H1 (cell line): ENCODE results near the gene IL9. TPM values are rescaled to one million over a fixed set of nuclear protein-coding genes. Genes with fewer than 3 reads are reported as not detected.
A peak's percentile ranks its signal among the peaks of the same experiment; 100 is the strongest.

Experiments used
- CTCF ChIA-PET: fragments of 300-600 bp; sonication (Branson Sonifier 250); formaldehyde crosslinking; loops from one replicate; lab custom pipeline; 2021; ENCODE audit not compliant: partially characterized antibody; lab: Charles Lee
- POLR2A ChIA-PET: fragments of 300-600 bp; sonication (Branson Sonifier 250); formaldehyde crosslinking; loops from one replicate; lab custom pipeline; 2021; ENCODE audit warnings: inconsistent platforms; ENCODE audit not compliant: partially characterized antibody; lab: Charles Lee
- DNase-seq, 2 experiments: peaks; one replicate each; pipeline versions ENCODE4 v3.0.0 to v3.0.0-alpha.2; 2010 to 2022; ENCODE audit warnings: low spot score in 2 of 2, low read depth in 1 of 2, mixed read lengths in 1 of 2
- FAIRE-seq: peaks from 2 replicates; lab custom pipeline; 2011; peaks lifted over from hg19 to GRCh38; lab: Jason Lieb, UNC
- H2AFZ ChIP-seq: 2 replicates; pipeline ENCODE4 v1.8.1; 2012; ENCODE audit warnings: low read length, inconsistent platforms
- H2AK5ac ChIP-seq: 2 replicates; pipeline ENCODE4 v1.6.1; 2013; ENCODE audit warnings: low read depth, low read length
- H2BK120ac ChIP-seq: replicated peaks from 2 replicates; pipeline ENCODE3; 2013; ENCODE audit warnings: low read depth, low read length, inconsistent platforms
- H2BK12ac ChIP-seq: 2 replicates; pipeline ENCODE4 v1.6.1; 2013; ENCODE audit warnings: low read depth, low read length
- H2BK15ac ChIP-seq: 2 replicates; pipeline ENCODE4 v1.6.1; 2013; ENCODE audit warnings: low read length
- H2BK20ac ChIP-seq: 2 replicates; pipeline ENCODE4 v1.6.1; 2013; ENCODE audit warnings: low read length
- H2BK5ac ChIP-seq: 2 replicates; pipeline ENCODE4 v1.6.1; 2013; ENCODE audit warnings: low read depth, low read length
- H3K14ac ChIP-seq: 2 replicates; pipeline ENCODE4 v1.6.1; 2013; ENCODE audit warnings: inconsistent platforms; ENCODE audit not compliant: insufficient read length
- H3K18ac ChIP-seq: 2 replicates; pipeline ENCODE4 v1.6.1; 2013; ENCODE audit warnings: low read length; ENCODE audit errors: extremely low read depth
- H3K23ac ChIP-seq: 2 replicates; pipeline ENCODE4 v1.6.1; 2013; ENCODE audit warnings: inconsistent platforms; ENCODE audit not compliant: insufficient read length
- H3K23me2 ChIP-seq: 2 replicates; pipeline ENCODE4 v1.6.1; 2013; ENCODE audit warnings: low read depth, low read length
- H3K27ac ChIP-seq: 2 replicates; pipeline ENCODE4 v1.6.1; 2011; ENCODE audit warnings: low read depth, low read length, inconsistent platforms
- H3K27me3 ChIP-seq, 4 experiments: replicated peaks in 1 of 4; 1 replicate in 1 of 4; 2 replicates in 3 of 4; pipeline versions ENCODE4 v1.6.1 to v1.8.1; 2011 to 2013; ENCODE audit warnings: low read length in 3 of 4, mild to moderate bottlenecking in 3 of 4, inconsistent platforms in 2 of 4, mixed read lengths in 2 of 4, moderate library complexity in 1 of 4; ENCODE audit not compliant: control insufficient read depth in 3 of 4, insufficient read depth in 3 of 4; ENCODE audit errors: extremely low read depth in 1 of 4
- H3K36me3 ChIP-seq, 4 experiments: 2 replicates each; pipeline versions ENCODE4 v1.6.1 to v1.8.1; 2011 to 2013; ENCODE audit warnings: mild to moderate bottlenecking in 4 of 4, low read length in 3 of 4, moderate library complexity in 2 of 4, control low read depth in 1 of 4, inconsistent platforms in 1 of 4; ENCODE audit not compliant: insufficient read depth in 4 of 4, control insufficient read depth in 2 of 4
- H3K4ac ChIP-seq: replicated peaks from 2 replicates; pipeline ENCODE3; 2013; ENCODE audit warnings: low read length, low read depth, mixed read lengths, inconsistent platforms; ENCODE audit not compliant: insufficient read length
- H3K4me1 ChIP-seq, 4 experiments: replicated peaks in 1 of 4; 1 replicate in 1 of 4; 2 replicates in 3 of 4; pipeline versions ENCODE4 v1.6.1 to v1.8.1; 2011 to 2013; ENCODE audit warnings: low read length in 3 of 4, inconsistent platforms in 2 of 4, mixed read lengths in 1 of 4; ENCODE audit not compliant: insufficient read depth in 4 of 4, control insufficient read depth in 3 of 4
- H3K4me2 ChIP-seq, 2 experiments: 2 replicates each; pipeline versions ENCODE4 v1.6.1 to v1.8.1; 2011 to 2013; ENCODE audit warnings: low read depth in 2 of 2, low read length in 2 of 2, control low read depth in 1 of 2, inconsistent platforms in 1 of 2, mild to moderate bottlenecking in 1 of 2; ENCODE audit not compliant: insufficient read depth in 1 of 2
- H3K4me3 ChIP-seq, 4 experiments: fragments of 200-600, 300-600 bp in 1 of 4; sonication (generic), shearing (Covaris generic), sonication (Bioruptor Twin) in 1 of 4; 2 replicates each; pipeline versions ENCODE4 v1.5.1 to v1.8.1; 2011 to 2016; ENCODE audit warnings: low read length in 4 of 4, low read depth in 3 of 4, control low read depth in 2 of 4, inconsistent platforms in 2 of 4, mild to moderate bottlenecking in 2 of 4, mixed read lengths in 1 of 4, moderate library complexity in 1 of 4; ENCODE audit not compliant: insufficient read depth in 2 of 4; ENCODE audit errors: extremely low read depth in 1 of 4
- H3K56ac ChIP-seq: replicated peaks from 2 replicates; pipeline ENCODE3; 2013; ENCODE audit warnings: low read depth, mild to moderate bottlenecking, mixed read lengths, low read length, inconsistent platforms; ENCODE audit not compliant: insufficient read length
- H3K79me1 ChIP-seq: 2 replicates; pipeline ENCODE4 v1.6.1; 2013; ENCODE audit warnings: low read depth, low read length, control low read depth
- H3K79me2 ChIP-seq, 2 experiments: 2 replicates each; pipeline versions ENCODE4 v1.6.1 to v1.8.1; 2012 to 2013; ENCODE audit warnings: low read length in 2 of 2, mild to moderate bottlenecking in 2 of 2, inconsistent platforms in 1 of 2; ENCODE audit not compliant: insufficient read depth in 2 of 2, control insufficient read depth in 1 of 2
- H3K9ac ChIP-seq, 4 experiments: replicated peaks in 1 of 4; 1 replicate in 1 of 4; 2 replicates in 3 of 4; pipeline versions ENCODE4 v1.6.1 to v1.8.1; 2011 to 2013; ENCODE audit warnings: low read depth in 3 of 4, low read length in 3 of 4, control low read depth in 2 of 4, mild to moderate bottlenecking in 2 of 4, moderate library complexity in 2 of 4, inconsistent platforms in 1 of 4; ENCODE audit errors: extremely low read depth in 1 of 4
- H3K9me3 ChIP-seq, 2 experiments: 2 replicates each; pipeline versions ENCODE4 v1.6.1 to v1.8.1; 2012 to 2013; ENCODE audit warnings: mild to moderate bottlenecking in 2 of 2, moderate library complexity in 2 of 2, control low read depth in 1 of 2, inconsistent platforms in 1 of 2, low read depth in 1 of 2, low read length in 1 of 2, mixed read lengths in 1 of 2; ENCODE audit not compliant: insufficient read depth in 2 of 2
- H4K20me1 ChIP-seq, 2 experiments: replicated peaks in 1 of 2; 2 replicates each; pipeline versions ENCODE3 to v1.8.1; 2011 to 2013; ENCODE audit warnings: inconsistent platforms in 2 of 2, low read length in 2 of 2, mild to moderate bottlenecking in 1 of 2; ENCODE audit not compliant: insufficient read depth in 2 of 2, control insufficient read depth in 1 of 2
- H4K5ac ChIP-seq: 2 replicates; pipeline ENCODE4 v1.6.1; 2013; ENCODE audit warnings: low read length, low read depth, mixed read lengths, inconsistent platforms; ENCODE audit not compliant: insufficient read length
- H4K8ac ChIP-seq: 2 replicates; pipeline ENCODE4 v1.8.0; 2013; ENCODE audit warnings: mild to moderate bottlenecking, moderate library complexity, low read length, inconsistent platforms; ENCODE audit not compliant: insufficient read depth; ENCODE audit errors: extremely low read depth
- H4K91ac ChIP-seq: replicated peaks from 2 replicates; pipeline ENCODE3; 2013; ENCODE audit warnings: low read length, mixed read lengths, inconsistent platforms; ENCODE audit not compliant: insufficient read length
- ASH2L ChIP-seq: fragments of 200-600, 300-600 bp; sonication (generic); IDR thresholded peaks from one replicate; pipeline ENCODE4 v1.7.1; 2017; ENCODE audit warnings: low read length
- PHF8 ChIP-seq: fragments of 200-600 bp; sonication (generic); conservative IDR thresholded peaks from 2 replicates; pipeline ENCODE4 v1.7.1; 2012; ENCODE audit warnings: low read depth, mild to moderate bottlenecking, inconsistent platforms, low read length, moderate library complexity
- POLR2A ChIP-seq, 2 experiments: IDR thresholded peaks; 1 replicate in 1 of 2; 2 replicates in 1 of 2; pipeline ENCODE4 v1.6.1; 2011; ENCODE audit warnings: low read depth in 2 of 2, low read length in 2 of 2, mild to moderate bottlenecking in 2 of 2; ENCODE audit errors: control extremely low read depth in 1 of 2
- POLR2AphosphoS5 ChIP-seq: IDR thresholded peaks from 2 replicates; pipeline ENCODE4 v1.6.1; 2011; ENCODE audit warnings: low read depth, low read length
- RAD21 ChIP-seq, 2 experiments: IDR thresholded peaks in 1 of 2; conservative IDR thresholded peaks in 1 of 2; 2 replicates each; pipeline ENCODE4 v1.6.1; 2011; ENCODE audit warnings: low read depth in 2 of 2, low read length in 2 of 2, improper control_type of control experiment in 1 of 2, inconsistent platforms in 1 of 2, mild to moderate bottlenecking in 1 of 2, moderate library complexity in 1 of 2
- WGBS, 2 experiments: shearing (Covaris generic) in 1 of 2; methylation state at CpG; one replicate each; pipeline versions ENCODE4 v1.1.6 to v1.1.7; 2013 to 2015; ENCODE audit warnings: low lambda C conversion rate in 2 of 2, mixed read lengths in 2 of 2, inconsistent platforms in 1 of 2, low coverage in 1 of 2, missing lambda C conversion rate in 1 of 2; ENCODE audit not compliant: insufficient replicate concordance in 2 of 2, insufficient coverage in 1 of 2, insufficient read length in 1 of 2; ENCODE audit errors: extremely low coverage in 1 of 2, missing lambda C conversion rate in 1 of 2; 5-methylcytosine and 5-hydroxymethylcytosine counted together
- polyA plus RNA-seq, 7 experiments: library from polyadenylated mRNA; depleted of rRNA in 3 of 7; stranded (reverse) in 5 of 7; unstranded in 2 of 7; fragments of >200 nt in 5 of 7; fragments of 200-250 nt in 2 of 7; gene quantifications; 1 replicate in 5 of 7; 2 replicates in 1 of 7; 4 replicates in 1 of 7; pipeline versions ENCODE4 v1.2.1 to v1.2.3, GENCODE V29; 2011 to 2013; ENCODE audit warnings: missing spikeins in 2 of 7, mixed read lengths in 2 of 7
- total RNA-seq: library from RNA; stranded (reverse); fragmentation: NEBNext Ultra II Directional; extraction: Animal tissue kit (Norgen Biotek cat#: 25700); gene quantifications from 2 replicates; pipeline ENCODE4 v1.2.1, GENCODE V29; 2021
- TF ChIP-seq, protein P1 (sequence below): IDR thresholded peaks from 2 replicates; pipeline ENCODE4 v1.6.1; 2011; ENCODE audit warnings: low read depth, mild to moderate bottlenecking, low read length; ENCODE audit not compliant: insufficient read depth
- TF ChIP-seq, protein P2 (sequence below), 3 experiments: IDR thresholded peaks; 1 replicate in 2 of 3; 2 replicates in 1 of 3; pipeline versions ENCODE4 v1.5.1 to v1.6.1; 2011; ENCODE audit warnings: low read length in 3 of 3, mild to moderate bottlenecking in 3 of 3, inconsistent platforms in 2 of 3, low read depth in 1 of 3, moderate library complexity in 1 of 3; ENCODE audit not compliant: insufficient read depth in 1 of 3; ENCODE audit errors: control extremely low read depth in 1 of 3

Gene IL9
- total and polyA plus RNA-seq, 2 of the 8 experiments (the other 6 are each of a cell fraction or from before 2014, with no cell fraction given): not detected

DNA sequence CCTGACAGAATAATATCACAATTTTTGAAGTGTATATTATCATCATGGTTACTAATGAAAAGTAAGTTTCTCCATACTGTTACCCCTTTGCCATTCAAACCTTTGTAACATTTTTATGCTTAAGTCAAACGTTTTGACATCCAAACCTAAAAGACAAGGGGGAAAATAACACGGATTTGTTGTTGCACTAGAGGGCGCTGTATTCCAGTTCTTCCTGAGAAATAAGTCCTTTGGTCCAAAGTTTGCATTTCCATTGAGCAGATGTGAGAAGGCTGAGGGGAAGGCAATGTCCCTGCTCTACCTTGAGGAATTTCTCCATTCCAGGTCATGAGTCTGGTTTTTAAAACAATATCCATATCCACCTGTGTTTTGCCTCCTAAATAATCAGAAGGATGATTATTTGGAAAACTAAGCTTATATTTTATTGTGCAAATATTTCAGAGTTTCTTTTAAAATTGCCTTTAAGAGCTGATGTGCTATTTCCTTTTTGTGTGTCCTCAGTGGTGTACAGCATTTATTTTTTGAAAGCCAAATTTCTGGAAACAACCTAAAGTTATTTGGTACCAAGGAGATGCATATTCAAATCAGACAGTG lies 49.4 kb upstream of the IL9 start:
- H4K5ac ChIP-seq: no peak overlapping the region
- H2AK5ac ChIP-seq: no peak overlapping the region
- H2BK5ac ChIP-seq: no peak overlapping the region
- H3K4me3 ChIP-seq: no peak overlapping the region
- no peak overlapping the region for H2BK15ac ChIP-seq
- no peak overlapping the region for H3K14ac ChIP-seq
- ChIA-PET POLR2A (no interaction called here), CTCF (interaction anchor here (0.6 to 2.7 kb wide), 27 partner anchors 8 to 1943 kb away, joined by 3 to 20 read pairs (median 3); partner anchors contain the start of gene TGFBI)
- H3K18ac ChIP-seq: no peak overlapping the region
- TF ChIP-seq, protein P1, sequence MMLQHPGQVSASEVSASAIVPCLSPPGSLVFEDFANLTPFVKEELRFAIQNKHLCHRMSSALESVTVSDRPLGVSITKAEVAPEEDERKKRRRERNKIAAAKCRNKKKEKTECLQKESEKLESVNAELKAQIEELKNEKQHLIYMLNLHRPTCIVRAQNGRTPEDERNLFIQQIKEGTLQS: no peak
- peak; percentile 77 to 83 for TF ChIP-seq RAD21 (IDR thresholded peaks at IDR 0.05 in 1 of 2, conservative IDR thresholded peaks at IDR 0.05 in 1 of 2; ENCODE audit: low read depth in 2 of 2, low read length in 2 of 2)
- TF ChIP-seq, protein P2, sequence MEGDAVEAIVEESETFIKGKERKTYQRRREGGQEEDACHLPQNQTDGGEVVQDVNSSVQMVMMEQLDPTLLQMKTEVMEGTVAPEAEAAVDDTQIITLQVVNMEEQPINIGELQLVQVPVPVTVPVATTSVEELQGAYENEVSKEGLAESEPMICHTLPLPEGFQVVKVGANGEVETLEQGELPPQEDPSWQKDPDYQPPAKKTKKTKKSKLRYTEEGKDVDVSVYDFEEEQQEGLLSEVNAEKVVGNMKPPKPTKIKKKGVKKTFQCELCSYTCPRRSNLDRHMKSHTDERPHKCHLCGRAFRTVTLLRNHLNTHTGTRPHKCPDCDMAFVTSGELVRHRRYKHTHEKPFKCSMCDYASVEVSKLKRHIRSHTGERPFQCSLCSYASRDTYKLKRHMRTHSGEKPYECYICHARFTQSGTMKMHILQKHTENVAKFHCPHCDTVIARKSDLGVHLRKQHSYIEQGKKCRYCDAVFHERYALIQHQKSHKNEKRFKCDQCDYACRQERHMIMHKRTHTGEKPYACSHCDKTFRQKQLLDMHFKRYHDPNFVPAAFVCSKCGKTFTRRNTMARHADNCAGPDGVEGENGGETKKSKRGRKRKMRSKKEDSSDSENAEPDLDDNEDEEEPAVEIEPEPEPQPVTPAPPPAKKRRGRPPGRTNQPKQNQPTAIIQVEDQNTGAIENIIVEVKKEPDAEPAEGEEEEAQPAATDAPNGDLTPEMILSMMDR (IDR thresholded peaks at IDR 0.05; ENCODE audit: control extremely low read depth in 1 of 3, insufficient read depth in 1 of 3, low read depth in 1 of 3, low read length in 3 of 3): peak in 2 of 3 experiments; percentile 79 to 80; a peak in 3 of 4 replicates
- no peak for TF ChIP-seq POLR2AphosphoS5
- no peak for TF ChIP-seq ASH2L
- TF ChIP-seq POLR2A (IDR thresholded peaks at IDR 0.05; ENCODE audit: control extremely low read depth in 1 of 2, low read depth in 2 of 2, low read length in 2 of 2): no peak
- TF ChIP-seq PHF8: no peak
- no peak overlapping the region for H2AFZ ChIP-seq
- no peak overlapping the region for H2BK20ac ChIP-seq
- H4K91ac ChIP-seq: no peak overlapping the region
- 3% methylated on average over 3 of the region's 3 CpGs; no CpG with 5 or more reads in 1 of the 2 experiments for WGBS, 2 experiments
- no peak overlapping the region for H4K8ac ChIP-seq
- H3K4me2 ChIP-seq: no peak overlapping the region
- H4K20me1 ChIP-seq: no peaks in the 10 kb centered on the region
- no peaks in the 10 kb centered on the region for H3K79me2 ChIP-seq
- no peaks in the 10 kb centered on the region for H3K23me2 ChIP-seq
- no peaks in the 10 kb centered on the region for H3K9me3 ChIP-seq
- no peaks in the 10 kb centered on the region for H3K27me3 ChIP-seq
- H3K23ac ChIP-seq: no peak overlapping the region
- no peak overlapping the region for H3K27ac ChIP-seq
- peaks cover 0 to 1% (median 0%) of the 10 kb centered on the region in 4 experiments; a peak in 1 of 7 replicates for H3K4me1 ChIP-seq
- no peak overlapping the region for H3K56ac ChIP-seq
- no peak overlapping the region for H3K9ac ChIP-seq
- H2BK120ac ChIP-seq: no peak overlapping the region
- peak; percentile 97 for FAIRE-seq
- H2BK12ac ChIP-seq: no peak overlapping the region
- no peak overlapping the region for H3K4ac ChIP-seq
- no peak for DNase-seq
- H3K79me1 ChIP-seq: no peaks in the 10 kb centered on the region
- no peaks in the 10 kb centered on the region for H3K36me3 ChIP-seq
